NCI-H2196 treated with DMSO at 0.1 percent for 48 hours (cell line): ENCODE data around the gene RIPK4.

Experiments
- DNase-seq: peaks from one replicate; lab custom pipeline; 2025; ENCODE audit not compliant: unreplicated experiment; lab: John Stamatoyannopoulos, UW

RIPK4 gene

DNA sequence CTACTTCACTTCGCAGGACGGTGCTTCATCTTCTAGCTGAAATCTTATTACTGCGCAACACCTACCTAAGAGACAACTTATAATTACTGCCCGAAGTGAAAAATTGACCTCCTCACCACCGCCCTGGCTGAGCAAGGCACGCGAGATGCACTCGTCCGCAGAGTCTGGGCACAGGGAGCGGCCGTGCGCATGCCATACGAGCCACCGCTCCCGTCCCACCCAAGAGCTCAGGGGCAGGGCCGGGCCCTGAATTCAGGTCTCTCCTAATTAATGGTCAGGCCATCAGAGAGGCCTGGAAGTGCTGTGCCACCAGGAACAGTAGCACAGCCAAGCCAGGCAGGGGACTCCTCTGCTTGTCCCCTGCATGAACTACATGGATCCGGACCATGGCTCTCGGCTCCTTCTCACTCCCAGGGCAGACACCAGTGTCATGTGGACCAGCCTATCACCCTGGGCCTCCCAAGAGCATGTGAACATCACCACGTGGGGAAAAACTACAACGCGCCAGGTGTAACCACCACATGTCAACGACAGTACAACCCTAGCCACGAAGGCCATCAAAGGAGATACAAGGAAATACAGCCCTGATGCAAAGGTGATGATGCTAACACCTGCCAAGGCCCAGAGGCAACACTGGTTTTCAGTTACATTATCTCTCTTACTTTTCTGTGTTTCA is 11.5 kb downstream of the RIPK4 start:
- no peak for DNase-seq

GRCh38 chr21:41754479-41754891 is 12.4 kb downstream of the RIPK4 start:
- no peak for DNase-seq

DNA sequence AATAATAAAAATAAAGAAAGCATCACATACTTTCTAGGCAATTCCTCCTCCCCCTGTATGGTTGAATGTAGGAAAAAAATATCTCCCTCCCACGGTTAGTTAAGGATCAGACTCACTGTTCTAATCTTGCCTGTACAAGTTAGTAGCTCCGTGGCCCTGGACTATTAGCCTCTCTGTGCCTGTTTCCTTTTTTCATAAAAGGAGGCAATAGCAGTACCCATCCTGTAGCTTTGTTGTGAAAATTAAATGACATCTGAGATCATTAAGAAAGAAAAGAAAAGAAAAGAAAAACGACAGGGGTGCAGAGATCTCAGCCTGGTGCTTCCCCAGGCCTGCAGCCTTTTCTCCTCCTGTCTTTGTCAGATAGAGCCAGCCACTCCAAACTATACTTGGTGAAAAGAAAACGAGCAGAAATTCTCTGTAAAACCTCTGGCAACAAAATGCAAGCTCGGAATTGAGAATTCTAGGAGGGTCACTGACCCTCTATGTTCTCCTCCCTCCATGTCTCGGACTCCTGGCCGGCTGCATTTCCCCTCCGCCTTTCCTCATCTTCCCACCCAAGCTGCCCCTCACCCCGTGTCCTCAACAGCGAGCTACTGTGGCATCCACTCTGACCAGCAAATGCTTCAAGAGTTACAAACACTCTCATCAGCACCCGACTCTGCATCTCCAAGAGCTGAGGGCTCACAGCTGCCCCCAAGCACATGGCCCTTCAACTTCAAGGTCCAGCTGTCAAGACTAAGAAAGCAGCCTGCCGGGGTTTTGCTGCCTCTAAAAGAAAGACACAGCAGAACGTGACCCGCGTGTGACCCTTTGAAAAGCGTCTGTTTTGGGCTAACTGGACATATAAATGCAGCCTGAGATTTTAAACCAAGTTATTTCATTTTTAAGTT is 13.6 kb downstream of the RIPK4 start:
- no peak for DNase-seq

DNA sequence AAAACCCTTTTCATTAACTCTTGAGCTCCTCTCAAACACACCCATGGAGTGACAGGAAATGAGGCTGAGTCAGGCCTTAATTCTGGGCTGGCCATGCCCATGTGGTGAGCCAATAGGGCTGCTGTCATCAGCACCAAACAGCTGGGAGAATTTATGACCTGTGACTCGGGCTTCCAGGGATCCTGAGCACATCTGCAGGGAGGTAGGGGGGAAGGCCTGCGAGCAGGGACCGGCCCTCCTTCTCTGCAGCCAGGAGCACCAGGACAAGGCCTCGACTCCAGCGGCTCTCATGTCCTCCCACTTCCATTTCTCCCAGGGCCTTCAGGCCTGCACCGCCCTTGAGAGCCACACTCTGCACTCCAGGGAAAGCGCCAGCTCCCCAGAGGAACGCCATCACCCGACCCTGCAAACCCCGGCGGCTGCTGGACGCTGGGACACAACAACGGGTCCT is 14.6 kb downstream of the RIPK4 start:
- DNase-seq, result no peak

- DNase-seq, result no peak
Measured at GRCh38 chr21:41751611-41752011, 15.2 kb downstream of the RIPK4 start.

DNA sequence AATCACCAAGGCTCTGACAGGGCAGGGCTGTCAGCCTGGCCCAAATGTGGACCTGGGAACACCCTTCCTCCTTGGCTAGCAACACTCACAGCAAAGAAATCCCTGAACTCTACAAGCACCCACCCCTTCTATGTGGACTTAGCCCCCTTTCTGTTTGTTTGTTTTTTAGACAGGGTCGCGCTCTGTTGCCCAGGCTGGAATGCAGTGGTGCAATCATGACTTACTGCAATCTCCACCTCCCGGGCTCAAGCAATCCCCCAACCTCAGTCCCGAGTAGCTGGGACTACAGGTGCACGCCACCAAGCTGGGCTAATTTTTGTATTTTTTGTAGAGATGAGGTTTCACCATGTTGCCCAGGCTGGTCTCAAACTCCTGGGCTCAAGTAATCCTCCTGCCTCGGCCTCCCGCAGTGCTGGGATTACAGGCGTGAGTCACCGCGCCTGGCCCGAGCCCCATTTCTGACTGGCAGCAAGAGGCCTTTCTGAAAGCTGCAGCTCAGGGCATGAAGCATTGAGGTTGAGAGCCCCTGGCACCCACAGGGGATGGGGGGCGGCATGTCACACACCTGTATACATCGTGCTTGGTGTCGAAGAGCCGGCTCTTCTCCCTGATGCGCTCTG is 16.2 kb downstream of the RIPK4 start:
- no peak for DNase-seq

DNA sequence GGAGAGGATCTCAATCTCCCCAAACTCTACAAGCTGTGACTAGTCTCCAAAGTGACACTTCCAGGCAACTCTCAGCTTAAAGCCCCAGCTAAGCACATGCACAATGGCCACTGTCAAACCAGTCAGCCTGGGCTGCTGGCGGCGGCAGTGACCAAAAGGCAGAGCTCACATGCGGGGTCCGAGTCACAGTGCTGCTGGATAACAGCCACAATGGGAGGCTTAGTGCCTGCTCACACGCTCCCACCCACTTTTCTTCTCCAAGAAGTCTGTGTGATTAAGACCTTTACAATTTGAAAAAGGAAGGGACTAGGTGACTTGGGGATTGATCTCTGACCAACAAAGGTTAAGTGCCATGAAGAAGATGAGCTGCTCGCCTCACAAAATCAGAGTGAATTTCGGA is 16.8 kb downstream of the RIPK4 start:
- DNase-seq, result no peak

DNA sequence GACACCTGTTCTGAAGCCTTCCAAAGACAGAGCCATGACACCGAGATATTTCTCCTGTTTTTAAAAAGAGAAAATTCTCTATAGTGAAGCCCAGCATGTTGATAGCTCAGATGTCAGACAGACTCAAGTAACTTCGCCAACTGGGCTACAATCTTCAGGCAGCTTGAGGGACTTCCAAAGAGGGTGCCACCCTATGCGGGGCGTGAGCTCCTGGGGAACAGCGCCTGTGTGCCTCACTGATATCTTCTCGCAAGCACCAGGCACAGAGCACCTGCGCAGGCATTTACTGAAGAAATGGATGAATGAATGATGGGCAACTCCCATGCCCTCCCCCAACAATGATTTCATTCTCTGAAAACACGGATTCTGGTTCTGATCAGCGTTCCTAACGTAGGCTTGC is 17.6 kb downstream of the RIPK4 start:
- no peak for DNase-seq

- no peak for DNase-seq
Measured at GRCh38 chr21:41747943-41748738, 18.7 kb downstream of the RIPK4 start.

- no peak for DNase-seq
Measured at GRCh38 chr21:41746744-41747006, 20.2 kb downstream of the RIPK4 start.

GRCh38 chr21:41745971-41746743 is 20.7 kb downstream of the RIPK4 start:
- no peak for DNase-seq

- DNase-seq, result no peak
Measured at GRCh38 chr21:41745026-41745820, 21.6 kb downstream of the RIPK4 start.

- DNase-seq, result no peak
Measured at GRCh38 chr21:41744028-41744930, 22.6 kb downstream of the RIPK4 start.

DNA sequence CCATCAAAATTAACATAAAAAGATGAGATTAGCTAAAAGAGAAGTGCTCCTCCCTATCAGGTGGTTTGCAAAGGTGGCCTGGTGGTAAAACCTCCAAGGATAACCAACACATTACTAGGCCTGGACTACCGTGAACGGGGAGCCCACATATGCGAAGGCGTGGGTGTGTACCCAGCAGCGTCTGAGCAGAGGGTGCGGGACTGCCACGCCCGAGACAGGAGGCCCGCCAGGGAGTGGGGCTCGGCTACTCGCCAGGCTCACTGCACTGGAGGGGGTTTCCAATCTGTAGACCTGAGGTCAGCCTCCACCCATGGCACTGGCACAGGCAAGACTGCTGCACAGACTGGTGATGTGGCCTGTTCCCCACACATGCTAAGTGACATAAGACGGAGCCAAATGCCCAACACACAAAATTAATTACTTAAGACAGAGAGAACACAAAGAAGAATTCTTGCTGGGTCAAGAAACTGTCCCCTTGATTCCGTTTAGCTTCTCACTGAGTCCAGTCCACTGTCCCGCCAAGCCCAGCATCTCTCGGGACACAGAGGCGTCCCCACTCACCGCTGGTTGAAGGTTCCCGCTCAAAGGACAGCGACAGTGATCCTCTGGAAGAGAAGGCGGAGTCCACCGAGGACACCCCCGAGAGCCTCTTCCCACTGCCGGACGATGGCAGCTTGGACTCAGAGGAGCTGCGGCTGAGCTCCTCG is 23.4 kb downstream of the RIPK4 start:
- DNase-seq, result no peak

- no peak for DNase-seq
Measured at GRCh38 chr21:41742073-41742875, 24.6 kb downstream of the RIPK4 start.

DNA sequence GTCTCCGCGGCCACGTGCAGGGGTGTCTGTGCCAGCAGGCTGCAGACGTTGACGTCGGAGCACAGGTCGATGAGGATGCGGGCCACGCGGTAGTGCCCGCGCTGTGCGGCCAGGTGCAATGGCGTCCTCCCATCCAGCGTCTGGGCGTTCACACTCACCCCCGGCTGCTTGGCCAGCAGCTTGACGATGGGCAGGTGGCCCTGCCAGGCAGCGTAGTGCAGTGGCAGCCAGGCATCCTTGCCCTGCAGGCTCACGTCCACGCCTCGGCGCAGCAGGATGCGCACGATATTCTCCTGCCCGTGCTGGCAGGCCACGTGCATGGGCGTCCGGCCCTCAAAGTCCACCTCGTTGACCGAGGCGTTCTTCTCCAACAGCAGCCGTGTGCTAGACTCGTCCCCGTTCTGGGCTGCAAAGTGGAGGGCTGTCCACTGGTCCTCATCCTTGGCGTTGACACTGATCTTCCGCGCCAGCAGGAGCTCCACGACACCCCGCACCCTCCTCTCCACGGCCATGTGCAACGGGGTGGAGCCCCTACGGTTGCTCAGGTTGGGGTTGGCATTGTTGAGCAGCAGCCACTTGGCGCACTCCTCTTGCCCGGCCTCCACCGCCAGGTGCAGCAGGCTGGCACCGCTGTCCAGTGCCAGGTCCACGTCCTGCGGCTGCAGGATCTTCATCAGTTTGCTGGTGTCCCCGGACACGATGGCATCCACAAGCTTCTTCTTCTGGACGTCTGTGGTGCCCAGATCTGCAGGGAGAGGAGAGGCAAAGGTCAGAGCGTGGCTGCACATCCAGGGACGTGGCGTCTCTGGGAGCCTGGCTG is 25.4 kb downstream of the RIPK4 start:
- no peak for DNase-seq
